ENCODE measurements around the gene GRK1.

Gene GRK1

GRCh38 chr13:113625965-113626721, 40.9 kb upstream of the GRK1 start:
- Histone ChIP-seq H3K27me3 (ENCODE audit: control insufficient read depth, insufficient read depth, low read length) (no peaks in the 10 kb centered on the region), H3K4me1 (ENCODE audit: control insufficient read depth, insufficient read depth, low read length) (no peaks in the 10 kb centered on the region), H3K36me3 (ENCODE audit: control insufficient read depth, insufficient read depth, low read length) (peaks cover 26% of the 10 kb centered on the region), H3K9ac (ENCODE audit: low read depth, low read length) (no peak overlapping the region), H3K4me3 (ENCODE audit: low read depth, low read length) (no peak overlapping the region), H3K9me3 (ENCODE audit: control insufficient read depth, insufficient read depth, low read length) (no peaks in the 10 kb centered on the region)

- no peak overlapping the region for H3K9ac ChIP-seq (ENCODE audit: low read depth, low read length)
- no peaks in the 10 kb centered on the region for H3K9me3 ChIP-seq (ENCODE audit: control insufficient read depth, insufficient read depth, low read length)
- peaks cover 35% of the 10 kb centered on the region for H3K36me3 ChIP-seq (ENCODE audit: control insufficient read depth, insufficient read depth, low read length)
- H3K4me1 ChIP-seq (ENCODE audit: control insufficient read depth, insufficient read depth, low read length) = no peaks in the 10 kb centered on the region
- H3K4me3 ChIP-seq (ENCODE audit: low read depth, low read length) = no peak overlapping the region
- no peaks in the 10 kb centered on the region for H3K27me3 ChIP-seq (ENCODE audit: control insufficient read depth, insufficient read depth, low read length)
Measured at GRCh38 chr13:113627136-113627535, 39.9 kb upstream of the GRK1 start.

GRCh38 chr13:113628291-113629270, 38.4 kb upstream of the GRK1 start:
- H3K4me1 ChIP-seq (ENCODE audit: control insufficient read depth, insufficient read depth, low read length) = no peaks in the 10 kb centered on the region
- no peak overlapping the region for H3K4me3 ChIP-seq (ENCODE audit: low read depth, low read length)
- H3K9me3 ChIP-seq (ENCODE audit: control insufficient read depth, insufficient read depth, low read length) = no peaks in the 10 kb centered on the region
- H3K36me3 ChIP-seq (ENCODE audit: control insufficient read depth, insufficient read depth, low read length) = peaks cover 41% of the 10 kb centered on the region
- H3K9ac ChIP-seq (ENCODE audit: low read depth, low read length) = no peak overlapping the region
- H3K27me3 ChIP-seq (ENCODE audit: control insufficient read depth, insufficient read depth, low read length) = no peaks in the 10 kb centered on the region

GRCh38 chr13:113629866-113630265, 37.2 kb upstream of the GRK1 start:
- no peaks in the 10 kb centered on the region for H3K27me3 ChIP-seq (ENCODE audit: control insufficient read depth, insufficient read depth, low read length)
- peaks cover 45% of the 10 kb centered on the region for H3K36me3 ChIP-seq (ENCODE audit: control insufficient read depth, insufficient read depth, low read length)
- no peaks in the 10 kb centered on the region for H3K4me1 ChIP-seq (ENCODE audit: control insufficient read depth, insufficient read depth, low read length)
- H3K4me3 ChIP-seq (ENCODE audit: low read depth, low read length) = no peak overlapping the region
- H3K9ac ChIP-seq (ENCODE audit: low read depth, low read length) = no peak overlapping the region
- no peaks in the 10 kb centered on the region for H3K9me3 ChIP-seq (ENCODE audit: control insufficient read depth, insufficient read depth, low read length)

GRCh38 chr13:113630296-113630695, 36.7 kb upstream of the GRK1 start:
- Histone ChIP-seq H3K9me3 (ENCODE audit: control insufficient read depth, insufficient read depth, low read length) (no peaks in the 10 kb centered on the region), H3K4me3 (ENCODE audit: low read depth, low read length) (no peak overlapping the region), H3K4me1 (ENCODE audit: control insufficient read depth, insufficient read depth, low read length) (no peaks in the 10 kb centered on the region), H3K36me3 (ENCODE audit: control insufficient read depth, insufficient read depth, low read length) (peaks cover 50% of the 10 kb centered on the region), H3K9ac (ENCODE audit: low read depth, low read length) (no peak overlapping the region), H3K27me3 (ENCODE audit: control insufficient read depth, insufficient read depth, low read length) (no peaks in the 10 kb centered on the region)

- Histone ChIP-seq H3K4me1 (ENCODE audit: control insufficient read depth, insufficient read depth, low read length) (no peaks in the 10 kb centered on the region), H3K9me3 (ENCODE audit: control insufficient read depth, insufficient read depth, low read length) (no peaks in the 10 kb centered on the region), H3K36me3 (ENCODE audit: control insufficient read depth, insufficient read depth, low read length) (peaks cover 55% of the 10 kb centered on the region), H3K27me3 (ENCODE audit: control insufficient read depth, insufficient read depth, low read length) (no peaks in the 10 kb centered on the region), H3K9ac (ENCODE audit: low read depth, low read length) (no peak overlapping the region), H3K4me3 (ENCODE audit: low read depth, low read length) (no peak overlapping the region)
Measured at GRCh38 chr13:113630804-113631203, 36.2 kb upstream of the GRK1 start.

- H3K27me3 ChIP-seq (ENCODE audit: control insufficient read depth, insufficient read depth, low read length) = no peaks in the 10 kb centered on the region
- H3K36me3 ChIP-seq (ENCODE audit: control insufficient read depth, insufficient read depth, low read length) = peaks cover 59% of the 10 kb centered on the region
- H3K4me3 ChIP-seq (ENCODE audit: low read depth, low read length) = no peak overlapping the region
- no peaks in the 10 kb centered on the region for H3K4me1 ChIP-seq (ENCODE audit: control insufficient read depth, insufficient read depth, low read length)
- no peak overlapping the region for H3K9ac ChIP-seq (ENCODE audit: low read depth, low read length)
- H3K9me3 ChIP-seq (ENCODE audit: control insufficient read depth, insufficient read depth, low read length) = no peaks in the 10 kb centered on the region
Measured at GRCh38 chr13:113631341-113632095, 35.5 kb upstream of the GRK1 start.

- no peaks in the 10 kb centered on the region for H3K27me3 ChIP-seq (ENCODE audit: control insufficient read depth, insufficient read depth, low read length)
- no peak overlapping the region for H3K4me3 ChIP-seq (ENCODE audit: low read depth, low read length)
- H3K4me1 ChIP-seq (ENCODE audit: control insufficient read depth, insufficient read depth, low read length) = no peaks in the 10 kb centered on the region
- no peak overlapping the region for H3K9ac ChIP-seq (ENCODE audit: low read depth, low read length)
- peaks cover 71% of the 10 kb centered on the region for H3K36me3 ChIP-seq (ENCODE audit: control insufficient read depth, insufficient read depth, low read length)
- no peaks in the 10 kb centered on the region for H3K9me3 ChIP-seq (ENCODE audit: control insufficient read depth, insufficient read depth, low read length)
Measured at GRCh38 chr13:113632706-113633484, 34.1 kb upstream of the GRK1 start.

GRCh38 chr13:113633485-113633873, 33.5 kb upstream of the GRK1 start:
- Histone ChIP-seq H3K27me3 (ENCODE audit: control insufficient read depth, insufficient read depth, low read length) (no peaks in the 10 kb centered on the region), H3K4me3 (ENCODE audit: low read depth, low read length) (no peak overlapping the region), H3K9ac (ENCODE audit: low read depth, low read length) (no peak overlapping the region), H3K4me1 (ENCODE audit: control insufficient read depth, insufficient read depth, low read length) (no peaks in the 10 kb centered on the region), H3K9me3 (ENCODE audit: control insufficient read depth, insufficient read depth, low read length) (no peaks in the 10 kb centered on the region), H3K36me3 (ENCODE audit: control insufficient read depth, insufficient read depth, low read length) (peaks cover 72% of the 10 kb centered on the region)

- Histone ChIP-seq H3K9ac (ENCODE audit: low read depth, low read length) (no peak overlapping the region), H3K9me3 (ENCODE audit: control insufficient read depth, insufficient read depth, low read length) (no peaks in the 10 kb centered on the region), H3K36me3 (ENCODE audit: control insufficient read depth, insufficient read depth, low read length) (peaks cover 74% of the 10 kb centered on the region), H3K27me3 (ENCODE audit: control insufficient read depth, insufficient read depth, low read length) (no peaks in the 10 kb centered on the region), H3K4me3 (ENCODE audit: low read depth, low read length) (no peak overlapping the region), H3K4me1 (ENCODE audit: control insufficient read depth, insufficient read depth, low read length) (no peaks in the 10 kb centered on the region)
Measured at GRCh38 chr13:113634279-113635047, 32.6 kb upstream of the GRK1 start.
